Astrocyte (in vitro differentiated cells and primary cell): ENCODE data around the gene DGKZ.

ENCODE experiments used
- CTCF ChIP-seq: IDR thresholded peaks from 2 replicates; pipeline ENCODE4 v1.5.1; 2011; ENCODE audit warnings: low read depth, mild to moderate bottlenecking, inconsistent platforms, low read length, moderate library complexity; ENCODE audit not compliant: insufficient read depth
- EZH2 ChIP-seq: IDR thresholded peaks from 2 replicates; pipeline ENCODE4 v1.6.1; 2012; ENCODE audit warnings: mild to moderate bottlenecking, low read length, inconsistent platforms; ENCODE audit not compliant: insufficient read depth

- TF ChIP-seq CTCF (no peak), EZH2 (no peak)
Measured at GRCh38 chr11:46372086-46372485, 24.8 kb downstream of the DGKZ start.
